Measurements from ENCODE around the gene ARHGAP20.

The ARHGAP20 gene

GRCh38 chr11:110710628-110711381, 1.4 kb downstream of the ARHGAP20 start (continued):
- TF ChIP-seq PPARA (CRISPR knock-in tag; IDR thresholded peaks at IDR 0.05; ENCODE audit: borderline replicate concordance) (no peak), ZFP30 (CRISPR knock-in tag; IDR thresholded peaks at IDR 0.05) (no peak), TOX (CRISPR knock-in tag; IDR thresholded peaks at IDR 0.05; ENCODE audit: borderline replicate concordance) (no peak)
- TF ChIP-seq, protein P1, sequence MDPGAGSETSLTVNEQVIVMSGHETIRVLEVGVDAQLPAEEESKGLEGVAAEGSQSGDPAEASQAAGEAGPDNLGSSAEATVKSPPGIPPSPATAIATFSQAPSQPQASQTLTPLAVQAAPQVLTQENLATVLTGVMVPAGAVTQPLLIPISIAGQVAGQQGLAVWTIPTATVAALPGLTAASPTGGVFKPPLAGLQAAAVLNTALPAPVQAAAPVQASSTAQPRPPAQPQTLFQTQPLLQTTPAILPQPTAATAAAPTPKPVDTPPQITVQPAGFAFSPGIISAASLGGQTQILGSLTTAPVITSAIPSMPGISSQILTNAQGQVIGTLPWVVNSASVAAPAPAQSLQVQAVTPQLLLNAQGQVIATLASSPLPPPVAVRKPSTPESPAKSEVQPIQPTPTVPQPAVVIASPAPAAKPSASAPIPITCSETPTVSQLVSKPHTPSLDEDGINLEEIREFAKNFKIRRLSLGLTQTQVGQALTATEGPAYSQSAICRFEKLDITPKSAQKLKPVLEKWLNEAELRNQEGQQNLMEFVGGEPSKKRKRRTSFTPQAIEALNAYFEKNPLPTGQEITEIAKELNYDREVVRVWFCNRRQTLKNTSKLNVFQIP (CRISPR knock-in tag; IDR thresholded peaks at IDR 0.05; ENCODE audit: borderline replicate concordance, low read depth) = no peak

DNA sequence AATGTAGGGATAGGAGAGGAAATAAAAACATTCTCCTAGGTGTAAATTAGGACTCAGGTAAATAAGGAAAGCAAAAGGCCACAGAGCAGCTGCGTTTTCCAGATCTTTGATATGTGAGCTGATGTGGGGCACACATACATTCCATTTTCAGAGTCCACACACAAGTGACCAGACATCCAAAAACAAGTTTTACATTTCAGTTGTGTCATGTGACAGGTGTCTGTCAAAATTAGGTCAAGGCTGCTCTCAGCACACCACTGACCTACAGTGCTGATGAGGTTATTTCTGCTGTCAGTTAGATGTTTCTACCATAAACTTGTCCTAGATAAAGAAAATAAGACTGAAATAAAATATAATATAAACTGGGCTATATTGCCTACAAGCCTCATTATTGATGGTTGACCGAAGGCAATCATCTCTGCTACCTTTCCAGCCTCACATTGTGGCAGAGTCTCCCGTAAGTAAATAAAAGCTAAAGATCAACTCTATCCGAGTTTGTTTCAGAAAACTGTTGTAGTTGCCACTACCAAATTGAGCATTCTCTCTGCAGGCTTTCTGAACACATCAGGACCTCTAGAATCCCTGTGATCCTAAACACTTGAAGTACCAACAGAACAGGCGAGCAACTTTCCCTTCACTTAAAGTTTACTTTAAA, 7.9 kb downstream of the ARHGAP20 start:
- ATAC-seq = no peak
- TF ChIP-seq ZFP3 (CRISPR knock-in tag; IDR thresholded peaks at IDR 0.05) (no peak), ZC3H10 (CRISPR knock-in tag; IDR thresholded peaks at IDR 0.05) (no peak), PPARA (CRISPR knock-in tag; IDR thresholded peaks at IDR 0.05; ENCODE audit: borderline replicate concordance) (no peak), PATZ1 (CRISPR knock-in tag; IDR thresholded peaks at IDR 0.05; ENCODE audit: borderline replicate concordance) (no peak), CSRNP3 (CRISPR knock-in tag; IDR thresholded peaks at IDR 0.05) (no peak), OSR1 (CRISPR knock-in tag; IDR thresholded peaks at IDR 0.05) (no peak), TCF4 (CRISPR knock-in tag; IDR thresholded peaks at IDR 0.05; ENCODE audit: borderline replicate concordance) (no peak), GLIS3 (CRISPR knock-in tag; IDR thresholded peaks at IDR 0.05) (no peak), ZNF565 (CRISPR knock-in tag; conservative IDR thresholded peaks at IDR 0.05; ENCODE audit: low read depth) (no peak), TOX (CRISPR knock-in tag; IDR thresholded peaks at IDR 0.05; ENCODE audit: borderline replicate concordance) (no peak), ZNF8 (CRISPR knock-in tag; IDR thresholded peaks at IDR 0.05) (no peak), ZNF70 (CRISPR knock-in tag; IDR thresholded peaks at IDR 0.05) (no peak), CREB5 (CRISPR knock-in tag; IDR thresholded peaks at IDR 0.05; ENCODE audit: low read depth) (no peak), ESRRG (CRISPR knock-in tag; IDR thresholded peaks at IDR 0.05) (no peak), CSDC2 (CRISPR knock-in tag; IDR thresholded peaks at IDR 0.05) (no peak), ISL1 (CRISPR knock-in tag; IDR thresholded peaks at IDR 0.05) (no peak), RARB (CRISPR knock-in tag; IDR thresholded peaks at IDR 0.05) (no peak)
- TF ChIP-seq, protein P1 (CRISPR knock-in tag; IDR thresholded peaks at IDR 0.05; ENCODE audit: borderline replicate concordance, low read depth) = no peak
- TF ChIP-seq, protein P2, sequence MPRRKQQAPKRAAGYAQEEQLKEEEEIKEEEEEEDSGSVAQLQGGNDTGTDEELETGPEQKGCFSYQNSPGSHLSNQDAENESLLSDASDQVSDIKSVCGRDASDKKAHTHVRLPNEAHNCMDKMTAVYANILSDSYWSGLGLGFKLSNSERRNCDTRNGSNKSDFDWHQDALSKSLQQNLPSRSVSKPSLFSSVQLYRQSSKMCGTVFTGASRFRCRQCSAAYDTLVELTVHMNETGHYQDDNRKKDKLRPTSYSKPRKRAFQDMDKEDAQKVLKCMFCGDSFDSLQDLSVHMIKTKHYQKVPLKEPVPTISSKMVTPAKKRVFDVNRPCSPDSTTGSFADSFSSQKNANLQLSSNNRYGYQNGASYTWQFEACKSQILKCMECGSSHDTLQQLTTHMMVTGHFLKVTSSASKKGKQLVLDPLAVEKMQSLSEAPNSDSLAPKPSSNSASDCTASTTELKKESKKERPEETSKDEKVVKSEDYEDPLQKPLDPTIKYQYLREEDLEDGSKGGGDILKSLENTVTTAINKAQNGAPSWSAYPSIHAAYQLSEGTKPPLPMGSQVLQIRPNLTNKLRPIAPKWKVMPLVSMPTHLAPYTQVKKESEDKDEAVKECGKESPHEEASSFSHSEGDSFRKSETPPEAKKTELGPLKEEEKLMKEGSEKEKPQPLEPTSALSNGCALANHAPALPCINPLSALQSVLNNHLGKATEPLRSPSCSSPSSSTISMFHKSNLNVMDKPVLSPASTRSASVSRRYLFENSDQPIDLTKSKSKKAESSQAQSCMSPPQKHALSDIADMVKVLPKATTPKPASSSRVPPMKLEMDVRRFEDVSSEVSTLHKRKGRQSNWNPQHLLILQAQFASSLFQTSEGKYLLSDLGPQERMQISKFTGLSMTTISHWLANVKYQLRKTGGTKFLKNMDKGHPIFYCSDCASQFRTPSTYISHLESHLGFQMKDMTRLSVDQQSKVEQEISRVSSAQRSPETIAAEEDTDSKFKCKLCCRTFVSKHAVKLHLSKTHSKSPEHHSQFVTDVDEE (CRISPR knock-in tag; IDR thresholded peaks at IDR 0.05) = no peak

Measured in SK-N-SH treated with all-trans-retinoic acid at 6 μM for 48 hours (cell line).